ENCODE measurements around the gene TAMM41. TPM values are rescaled to one million over a fixed set of nuclear protein-coding genes. Genes with fewer than 3 reads are reported as not detected.
A peak's percentile ranks its signal among the peaks of the same experiment; 100 is the strongest.
"Not testable (repeated sequence)": the region's sequence is repeated elsewhere in the genome, so short reads cannot be mapped to it uniquely, and the experiment has no call there.

TAMM41 gene
- total and polyA plus RNA-seq, 10 donors, result 10.4 to 33.9 (median 21.5) TPM

GRCh38 chr3:11779626-11780025, 67.1 kb downstream of the TAMM41 start:
- no peak for DNase-seq
- TF ChIP-seq POLR2A (IDR thresholded peaks at IDR 0.05) (no peak), CTCF (IDR thresholded peaks at IDR 0.05 in 8 of 11, conservative IDR thresholded peaks at IDR 0.05 in 3 of 11) (no peak), POLR2AphosphoS5 (IDR thresholded peaks at IDR 0.05) (no peak)
- Histone ChIP-seq H3K4me3 (no peak overlapping the region), H3K4me1 (peaks cover 0 to 4% (median 0%) of the 10 kb centered on the region in 6 donors), H3K9me3 (no peaks in the 10 kb centered on the region), H3K27me3 (replicated peaks in 1 of 7) (no peaks in the 10 kb centered on the region), H3K36me3 (peaks cover 0 to 8% (median 0%) of the 10 kb centered on the region in 6 donors), H3K27ac (no peak overlapping the region)
- WGBS, 5 donors, result 89 to 99% (median 97%) methylated on average over 3 of the region's 3 CpGs
- intact Hi-C loops (cut with DNase I; ENCODE audit: low total_unique reads), result no loop called here

GRCh38 chr3:11778248-11778647, 68.4 kb downstream of the TAMM41 start:
- H3K27ac ChIP-seq, result no peak overlapping the region
- DNase-seq, result no peak
- no peaks in the 10 kb centered on the region for H3K9me3 ChIP-seq
- no peak overlapping the region for H3K4me3 ChIP-seq
- intact Hi-C loops (cut with DNase I; ENCODE audit: low total_unique reads), result no loop called here
- H3K27me3 ChIP-seq (replicated peaks in 1 of 7), result no peaks in the 10 kb centered on the region
- WGBS, 5 donors, result 90 to 98% (median 98%) methylated on average over 2 of the region's 2 CpGs
- no peak for TF ChIP-seq POLR2A (IDR thresholded peaks at IDR 0.05)
- H3K4me1 ChIP-seq, result no peaks in the 10 kb centered on the region
- peaks cover 0 to 8% (median 0%) of the 10 kb centered on the region in 6 donors for H3K36me3 ChIP-seq

- TF ChIP-seq POLR2A (IDR thresholded peaks at IDR 0.05), result no peak
- TF ChIP-seq CTCF (IDR thresholded peaks at IDR 0.05 in 8 of 11, conservative IDR thresholded peaks at IDR 0.05 in 3 of 11), result no peak
- no peak for TF ChIP-seq POLR2AphosphoS5 (IDR thresholded peaks at IDR 0.05)
- no peak for DNase-seq
Observed at GRCh38 chr3:11776346-11776745, 70.3 kb downstream of the TAMM41 start.

GRCh38 chr3:11775493-11775892, 71.2 kb downstream of the TAMM41 start:
- no peak overlapping the region for H3K27ac ChIP-seq
- no peaks in the 10 kb centered on the region for H3K9me3 ChIP-seq
- 92 to 96% (median 93%) methylated on average over 8 of the region's 8 CpGs for WGBS, 5 donors

More at GRCh38 chr3:11776346-11776745, 70.3 kb downstream of the TAMM41 start:
- no peak overlapping the region for H3K4me3 ChIP-seq
- intact Hi-C loops (cut with DNase I; ENCODE audit: low total_unique reads), result no loop called here
- H3K27ac ChIP-seq, result no peak overlapping the region
- H3K9me3 ChIP-seq, result no peaks in the 10 kb centered on the region
- no peaks in the 10 kb centered on the region for H3K4me1 ChIP-seq
- 92 to 98% (median 96%) methylated on average over 8 of the region's 8 CpGs for WGBS, 5 donors
- no peaks in the 10 kb centered on the region for H3K27me3 ChIP-seq (replicated peaks in 1 of 7)
- peaks cover 0 to 8% (median 0%) of the 10 kb centered on the region in 6 donors for H3K36me3 ChIP-seq

GRCh38 chr3:11774296-11774877, 72.3 kb downstream of the TAMM41 start:
- 67 to 87% (median 75%) methylated on average over 2 of the region's 2 CpGs for WGBS, 5 donors
- H3K27ac ChIP-seq, result no peak overlapping the region
- H3K9me3 ChIP-seq, result no peaks in the 10 kb centered on the region
- intact Hi-C loops (cut with DNase I; ENCODE audit: low total_unique reads), result no loop called here
- DNase-seq, result no peak
- H3K36me3 ChIP-seq, result peaks cover 0 to 5% (median 0%) of the 10 kb centered on the region in 6 donors
- H3K4me3 ChIP-seq, result no peak overlapping the region
- peaks cover 0 to 14% (median 11%) of the 10 kb centered on the region in 6 donors for H3K4me1 ChIP-seq
- H3K27me3 ChIP-seq (replicated peaks in 1 of 7), result no peaks in the 10 kb centered on the region
- no peak for TF ChIP-seq POLR2AphosphoS5 (IDR thresholded peaks at IDR 0.05)
- peak in 4 of 11 experiments; percentile 8 to 16 (median 14) for TF ChIP-seq CTCF (IDR thresholded peaks at IDR 0.05 in 8 of 11, conservative IDR thresholded peaks at IDR 0.05 in 3 of 11)

More at GRCh38 chr3:11775493-11775892, 71.2 kb downstream of the TAMM41 start:
- DNase-seq, result no peak
- Histone ChIP-seq H3K4me3 (no peak overlapping the region), H3K27me3 (replicated peaks in 1 of 7) (no peaks in the 10 kb centered on the region), H3K36me3 (peaks cover 0 to 8% (median 0%) of the 10 kb centered on the region in 6 donors), H3K4me1 (peaks cover 0 to 7% (median 5%) of the 10 kb centered on the region in 6 donors)
- TF ChIP-seq POLR2A (IDR thresholded peaks at IDR 0.05) (no peak), POLR2AphosphoS5 (IDR thresholded peaks at IDR 0.05) (no peak)
- intact Hi-C loops (cut with DNase I; ENCODE audit: low total_unique reads), result no loop called here

GRCh38 chr3:11771931-11772330, 74.8 kb downstream of the TAMM41 start:
- H3K36me3 ChIP-seq; DNase-seq; H3K4me3 ChIP-seq; H3K9me3 ChIP-seq; H3K27ac ChIP-seq; H3K27me3 ChIP-seq (replicated peaks in 1 of 7); intact Hi-C loops (cut with DNase I; ENCODE audit: low total_unique reads): not testable (repeated sequence)
- WGBS, 5 donors, result 88 to 98% (median 90%) methylated on average over 7 of the region's 7 CpGs
- H3K4me1 ChIP-seq, result peaks cover 0 to 14% (median 11%) of the 10 kb centered on the region in 6 donors
